Body of pancreas (tissue), 4 donors: Measurements from ENCODE around the gene TMEM132C.

Experiments used
- POLR2A ChIP-seq, 3 donors: fragments of 450-650 bp; IDR thresholded peaks; one replicate each; pipeline ENCODE4 v1.6.1; 2016; ENCODE audit warnings: antibody characterized with exemption in 3 of 3, mild to moderate bottlenecking in 2 of 3
- TF ChIP-seq, protein P1 (sequence below), 7 experiments: fragments of 450-650 bp in 4 of 7; fragments of 200-600 bp in 3 of 7; sonication (generic) in 3 of 7; IDR thresholded peaks; one replicate each; pipeline ENCODE4 v1.5.1; 2016 to 2019; ENCODE audit warnings: antibody characterized with exemption in 7 of 7

DNA sequence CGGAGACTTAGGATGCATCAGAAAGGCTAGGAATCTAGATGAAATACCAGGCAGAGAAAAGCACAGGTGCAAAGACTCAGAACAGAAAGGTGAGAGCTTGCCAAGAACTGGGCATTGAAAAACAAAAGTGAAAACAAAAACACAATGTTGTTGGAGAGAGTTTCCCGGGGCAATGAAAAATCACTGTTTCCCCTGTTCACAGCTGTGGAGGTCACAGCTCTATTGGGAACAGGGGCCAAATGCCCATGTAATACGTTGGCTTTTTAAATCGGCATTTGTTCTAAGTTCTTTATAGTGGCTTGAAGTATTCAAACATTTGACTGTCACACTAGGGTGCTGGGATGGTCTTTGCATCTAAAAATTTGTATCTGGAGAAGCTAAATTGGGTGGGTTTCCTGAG lies 448.5 kb downstream of the TMEM132C start:
- TF ChIP-seq, protein P1, sequence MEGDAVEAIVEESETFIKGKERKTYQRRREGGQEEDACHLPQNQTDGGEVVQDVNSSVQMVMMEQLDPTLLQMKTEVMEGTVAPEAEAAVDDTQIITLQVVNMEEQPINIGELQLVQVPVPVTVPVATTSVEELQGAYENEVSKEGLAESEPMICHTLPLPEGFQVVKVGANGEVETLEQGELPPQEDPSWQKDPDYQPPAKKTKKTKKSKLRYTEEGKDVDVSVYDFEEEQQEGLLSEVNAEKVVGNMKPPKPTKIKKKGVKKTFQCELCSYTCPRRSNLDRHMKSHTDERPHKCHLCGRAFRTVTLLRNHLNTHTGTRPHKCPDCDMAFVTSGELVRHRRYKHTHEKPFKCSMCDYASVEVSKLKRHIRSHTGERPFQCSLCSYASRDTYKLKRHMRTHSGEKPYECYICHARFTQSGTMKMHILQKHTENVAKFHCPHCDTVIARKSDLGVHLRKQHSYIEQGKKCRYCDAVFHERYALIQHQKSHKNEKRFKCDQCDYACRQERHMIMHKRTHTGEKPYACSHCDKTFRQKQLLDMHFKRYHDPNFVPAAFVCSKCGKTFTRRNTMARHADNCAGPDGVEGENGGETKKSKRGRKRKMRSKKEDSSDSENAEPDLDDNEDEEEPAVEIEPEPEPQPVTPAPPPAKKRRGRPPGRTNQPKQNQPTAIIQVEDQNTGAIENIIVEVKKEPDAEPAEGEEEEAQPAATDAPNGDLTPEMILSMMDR (IDR thresholded peaks at IDR 0.05), result no peak
- TF ChIP-seq POLR2A (IDR thresholded peaks at IDR 0.05), result no peak
